Fibroblast of gingiva (primary cell): ENCODE data around the gene PIP5K1B.

Experiments used
- DNase-seq: peaks from one replicate; pipeline ENCODE4 v3.0.0-alpha.2; 2011; ENCODE audit warnings: low read depth

PIP5K1B gene

GRCh38 chr9:68912561-68912960, 207.5 kb downstream of the PIP5K1B start:
- no peak for DNase-seq

- no peak for DNase-seq
Measured at GRCh38 chr9:68913054-68913453, 208.0 kb downstream of the PIP5K1B start.

GRCh38 chr9:68914751-68915150, 209.7 kb downstream of the PIP5K1B start:
- no peak for DNase-seq

- no peak for DNase-seq
Measured at GRCh38 chr9:68919661-68920060, 214.6 kb downstream of the PIP5K1B start.

DNA sequence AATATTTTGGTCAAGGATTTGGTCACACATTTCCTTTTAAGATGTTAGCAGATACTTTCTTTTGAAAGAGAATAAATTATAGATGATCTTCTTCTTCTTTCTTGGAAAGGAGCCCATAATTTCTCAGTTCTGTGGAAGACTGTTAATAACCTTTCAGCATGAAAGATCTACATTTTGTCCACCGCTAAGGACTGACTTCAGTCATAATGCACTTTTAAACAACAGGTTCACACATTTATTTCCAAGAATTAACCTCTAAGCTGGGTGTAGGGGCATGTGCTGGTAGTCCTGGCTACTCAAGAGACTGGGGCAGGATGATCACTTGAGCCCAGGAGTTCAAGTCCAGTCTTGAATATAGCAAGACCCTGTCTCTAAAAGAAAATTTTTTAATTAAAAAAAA, 215.9 kb downstream of the PIP5K1B start:
- no peak for DNase-seq

DNA sequence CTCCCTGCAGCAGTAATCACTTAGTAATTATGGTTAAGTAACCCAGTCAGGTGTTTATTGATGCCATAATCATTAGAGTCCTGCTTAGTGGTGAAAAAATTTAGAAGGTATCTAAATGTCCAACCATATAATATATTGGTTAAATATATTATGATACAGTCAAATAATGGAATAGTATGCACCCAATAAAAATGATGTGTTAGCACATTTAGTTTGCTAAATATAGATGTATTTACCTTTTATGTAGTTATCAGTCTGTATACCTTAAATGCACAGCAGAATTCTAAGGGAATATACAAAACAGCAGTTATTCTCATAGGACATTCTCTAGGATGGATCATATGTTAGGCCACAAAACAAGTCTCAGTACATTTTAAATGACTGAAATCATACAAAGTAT, 218.4 kb downstream of the PIP5K1B start:
- no peak for DNase-seq

DNA sequence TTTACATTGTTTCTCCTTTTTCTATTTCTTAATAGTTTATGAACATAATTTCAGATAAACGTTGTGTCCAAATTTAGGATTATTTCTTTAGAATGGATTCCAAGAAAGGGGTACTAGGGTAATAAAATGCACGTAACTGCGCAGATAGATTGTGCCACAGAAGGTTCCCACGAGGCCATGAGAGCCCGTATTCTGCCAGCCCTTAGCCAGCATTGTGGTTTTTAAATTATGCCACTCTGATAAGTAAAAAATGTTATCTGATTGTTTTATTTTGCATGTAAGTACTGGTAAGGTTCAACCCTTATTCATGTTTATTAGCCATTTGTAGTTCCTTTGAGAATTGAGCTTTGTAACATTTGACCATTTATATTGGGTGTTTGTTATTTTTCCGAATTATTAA, 220.1 kb downstream of the PIP5K1B start:
- DNase-seq = no peak

GRCh38 chr9:68927165-68927564, 222.1 kb downstream of the PIP5K1B start:
- DNase-seq = no peak

GRCh38 chr9:68931821-68932220, 226.8 kb downstream of the PIP5K1B start:
- no peak for DNase-seq

DNA sequence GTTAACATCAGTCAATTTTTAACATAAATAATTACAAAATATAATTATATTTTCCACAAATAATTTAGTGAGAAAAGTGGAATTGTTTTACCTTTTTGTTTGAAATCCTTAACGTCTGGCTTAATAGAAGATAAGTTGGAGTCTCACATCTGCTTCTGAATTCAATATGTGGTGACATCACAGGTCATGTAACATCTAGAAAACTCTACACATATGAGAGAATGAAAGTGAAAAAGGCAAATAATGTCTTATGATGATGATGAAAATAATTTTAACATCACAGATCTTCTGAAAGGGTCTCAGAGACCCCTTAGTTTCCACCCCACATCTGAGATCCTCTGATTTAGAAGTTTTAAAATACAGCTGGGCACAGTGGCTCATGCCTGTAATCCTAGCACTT, 227.4 kb downstream of the PIP5K1B start:
- no peak for DNase-seq

DNA sequence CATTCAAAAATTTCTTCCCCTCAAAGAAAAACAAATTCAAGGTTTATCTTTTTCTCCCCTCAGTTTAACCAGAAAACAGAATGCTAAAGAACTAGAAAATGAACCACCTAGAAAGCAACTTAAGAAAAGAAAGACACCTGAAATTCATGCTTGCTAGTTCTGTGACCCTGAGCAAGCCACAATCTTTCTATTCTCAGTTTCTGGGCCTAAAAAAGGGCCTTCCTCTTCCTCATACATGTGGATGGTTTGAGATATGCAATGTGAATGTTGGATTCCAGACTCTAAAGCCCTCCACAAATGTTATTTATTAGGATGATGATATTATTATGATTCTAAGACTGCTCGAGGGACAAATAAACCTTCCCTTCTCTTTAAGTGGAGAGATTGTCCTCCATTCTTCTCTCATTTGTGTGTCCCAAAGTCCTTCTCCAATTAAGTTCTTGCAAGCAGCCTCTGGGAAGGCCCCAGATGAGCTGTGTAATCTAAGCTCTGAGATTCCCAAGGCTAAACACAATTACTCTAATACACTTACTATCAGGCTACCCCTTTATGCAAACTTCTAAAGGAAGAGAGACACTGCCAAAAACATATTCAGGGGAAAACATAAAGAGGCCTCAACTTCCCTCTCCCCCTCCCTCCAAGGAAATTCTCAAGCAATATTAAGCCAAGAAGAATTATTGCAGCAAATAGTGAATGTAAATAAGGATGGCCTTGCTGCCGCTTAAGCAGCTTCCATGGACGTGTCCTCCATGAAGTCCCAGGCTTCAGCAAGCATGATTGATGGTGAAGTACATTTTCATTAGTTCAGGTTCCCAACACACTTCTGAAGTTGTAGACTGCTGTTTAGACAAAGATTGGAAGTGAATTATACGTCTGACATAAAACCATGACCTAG, 228.6 kb downstream of the PIP5K1B start:
- DNase-seq = no peak

- DNase-seq = no peak
Measured at GRCh38 chr9:68934329-68934644, 229.2 kb downstream of the PIP5K1B start.

DNA sequence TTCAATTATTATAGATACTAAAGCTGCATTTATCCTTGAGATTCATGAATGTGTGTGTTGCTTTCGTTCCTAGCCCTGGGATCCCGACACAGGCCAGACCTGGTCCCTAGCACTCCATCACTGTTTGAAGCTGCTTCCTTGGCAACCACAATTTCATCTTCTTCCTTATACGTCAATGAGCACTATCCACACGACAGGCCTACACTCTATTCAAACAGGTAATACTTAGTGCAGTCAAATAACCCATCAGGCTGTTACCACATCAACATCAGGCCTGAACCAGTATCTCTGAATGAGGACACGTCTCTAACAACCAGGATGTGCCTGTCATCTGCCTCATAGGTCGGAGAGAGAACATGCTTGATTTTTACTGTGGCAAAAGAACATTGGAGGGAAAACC, 235.5 kb downstream of the PIP5K1B start:
- no peak for DNase-seq

DNA sequence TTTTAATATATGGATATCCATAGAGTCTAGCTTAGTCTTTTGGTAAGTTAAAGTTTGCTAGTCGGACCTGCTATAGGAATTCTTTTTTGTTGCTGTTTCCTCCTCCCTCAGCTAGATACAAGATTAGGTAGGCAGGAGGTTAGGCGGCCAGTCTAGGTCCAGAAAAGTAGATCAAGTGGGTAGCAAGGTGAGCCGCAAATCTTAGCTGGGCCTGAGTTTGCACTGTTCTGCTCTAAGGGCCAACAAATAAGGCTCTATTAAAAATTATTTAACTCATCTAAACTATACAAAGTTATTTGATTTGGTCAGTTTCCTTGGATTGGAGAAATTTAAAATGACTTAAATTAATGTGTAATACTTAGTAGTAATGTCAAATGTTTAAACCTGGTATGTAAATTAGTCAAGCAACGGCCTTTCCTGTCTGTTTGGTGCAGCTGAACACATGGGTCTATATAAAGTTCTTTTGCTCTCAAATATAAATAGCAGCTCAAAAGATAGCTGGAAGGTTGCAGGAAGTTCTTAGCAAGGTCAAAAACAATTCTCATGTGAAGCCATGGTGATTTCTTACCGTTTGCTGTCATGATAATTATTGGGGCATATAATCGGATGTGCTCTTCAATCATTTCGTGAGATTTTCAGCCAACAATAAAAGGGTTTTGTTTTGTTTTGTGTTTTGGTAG, 236.9 kb downstream of the PIP5K1B start:
- no peak for DNase-seq

- DNase-seq = no peak
Measured at GRCh38 chr9:68942790-68943189, 237.8 kb downstream of the PIP5K1B start.

- no peak for DNase-seq
Measured at GRCh38 chr9:68947015-68947414, 242.0 kb downstream of the PIP5K1B start.

- no peak for DNase-seq
Measured at GRCh38 chr9:68947842-68948569, 243.0 kb downstream of the PIP5K1B start.

- DNase-seq = no peak
Measured at GRCh38 chr9:68949271-68950000, 244.4 kb downstream of the PIP5K1B start.

GRCh38 chr9:68950188-68950587, 245.1 kb downstream of the PIP5K1B start:
- DNase-seq = no peak

DNA sequence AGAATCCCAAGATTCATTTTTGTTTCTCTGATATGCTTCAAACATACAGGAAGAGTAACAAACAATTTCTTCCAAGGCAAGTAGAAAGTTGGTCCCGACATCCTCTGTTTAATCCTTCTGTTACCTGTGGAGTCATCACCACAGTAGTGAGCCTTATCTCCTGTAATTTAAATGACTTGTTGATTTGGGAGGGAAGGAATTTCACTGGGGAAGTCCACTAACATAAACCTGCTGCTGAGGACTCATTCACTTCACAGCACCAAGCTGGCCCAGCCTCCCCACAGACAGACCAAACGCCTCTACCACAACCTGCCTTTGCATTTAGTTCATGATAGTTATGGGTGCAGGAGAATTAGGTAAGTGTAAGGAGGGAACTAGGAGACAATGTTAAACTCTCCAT, 245.6 kb downstream of the PIP5K1B start:
- no peak for DNase-seq

DNA sequence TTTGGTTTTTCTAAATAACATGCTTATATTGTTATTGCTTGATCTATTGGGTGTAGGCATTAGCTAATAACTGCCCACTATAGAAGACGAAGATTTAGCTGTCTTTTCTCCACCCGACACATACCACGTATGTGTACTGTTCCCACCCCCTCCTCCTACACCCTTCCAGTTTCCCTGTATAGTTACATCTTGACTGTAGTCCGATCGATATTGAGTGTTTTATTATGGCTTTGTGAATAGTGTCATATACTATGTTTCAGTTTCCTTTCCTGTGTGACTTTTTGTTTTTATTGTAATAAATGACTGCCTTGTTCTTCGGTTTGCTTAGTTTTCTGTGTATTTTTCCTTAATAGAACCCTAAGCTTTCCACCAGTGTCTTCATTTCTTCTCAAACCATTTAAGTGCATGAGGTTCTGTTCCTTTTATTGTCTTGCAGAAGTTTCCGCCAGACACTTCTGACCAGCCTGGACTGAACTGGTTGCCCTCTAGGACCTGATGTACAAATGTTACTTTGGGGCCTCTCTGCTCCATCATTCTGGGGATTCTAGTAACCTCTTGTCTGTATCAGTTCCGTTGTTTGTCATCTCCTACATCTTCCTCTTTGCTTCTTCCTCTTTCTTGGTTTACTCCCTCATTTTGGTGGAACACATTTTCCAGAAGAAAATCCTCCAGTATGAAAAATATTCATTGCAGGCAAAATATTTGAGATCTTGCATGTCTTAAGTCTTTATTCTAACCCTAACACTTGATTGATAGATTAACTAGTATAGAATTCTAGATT, 247.0 kb downstream of the PIP5K1B start:
- DNase-seq = no peak

DNA sequence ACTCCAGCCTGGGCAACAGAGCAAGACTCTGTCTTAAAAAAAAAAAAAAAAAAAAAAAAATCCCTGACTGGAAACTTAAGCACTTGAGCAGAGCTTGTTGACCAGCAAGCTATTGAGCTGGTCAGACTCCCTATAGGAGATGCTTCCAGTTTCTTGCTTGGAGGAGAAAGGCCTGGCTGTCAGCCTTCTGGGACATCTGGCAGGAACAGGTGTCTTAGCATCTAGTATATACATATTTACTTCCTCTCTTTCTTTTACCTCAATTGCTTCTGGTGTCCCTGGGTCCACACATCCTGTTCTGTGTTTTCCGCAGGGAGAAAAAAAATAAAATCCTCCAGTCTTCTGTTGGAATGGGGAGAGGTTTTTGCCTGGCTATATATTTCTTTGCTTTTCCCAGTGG, 248.7 kb downstream of the PIP5K1B start:
- DNase-seq = no peak
